ENCODE measurements around the gene RAB33B.
"Not testable (repeated sequence)": the region's sequence is repeated elsewhere in the genome, so short reads cannot be mapped to it uniquely, and the experiment has no call there.

Gene RAB33B

DNA sequence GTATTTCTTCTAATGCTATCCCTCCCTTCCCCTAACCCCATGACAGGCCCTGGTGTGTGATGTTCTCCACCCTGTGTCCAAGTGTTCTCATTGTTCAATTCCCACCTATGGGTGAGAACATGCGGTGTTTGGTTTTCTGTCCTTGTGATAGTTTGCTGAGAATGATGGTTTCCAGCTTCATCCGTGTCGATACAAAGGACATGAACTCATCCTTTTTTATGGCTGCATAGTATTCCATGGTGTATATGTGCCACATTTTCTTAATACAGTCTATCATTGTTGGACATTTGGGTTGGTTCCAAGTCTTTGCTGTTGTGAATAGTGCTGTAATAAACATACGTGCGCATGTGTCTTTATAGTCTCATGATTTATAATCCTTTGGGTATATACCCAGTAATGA lies 10.6 kb downstream of the RAB33B start:
- DNase-seq (ENCODE audit: low spot score) = not testable (repeated sequence)

DNA sequence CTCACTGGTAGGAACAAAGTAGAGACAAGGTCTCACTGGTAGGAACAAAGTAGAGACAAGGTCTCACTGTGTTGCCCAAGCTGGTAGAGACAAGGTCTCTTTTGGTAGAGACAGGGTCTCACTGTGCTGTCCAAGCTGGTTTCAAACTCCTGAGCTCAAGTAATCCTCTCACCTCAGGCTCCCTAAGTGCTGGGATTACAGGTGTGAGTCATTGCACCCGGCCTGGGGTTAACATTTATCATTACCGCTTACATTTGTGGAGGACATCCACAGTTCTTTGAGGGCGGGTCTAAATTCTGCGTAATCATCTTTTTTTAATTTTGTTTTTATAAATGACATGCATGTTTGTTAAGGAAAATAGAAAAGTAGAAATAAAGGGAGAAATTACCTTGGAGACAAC lies 12.0 kb downstream of the RAB33B start:
- DNase-seq (ENCODE audit: low spot score) = no peak

DNA sequence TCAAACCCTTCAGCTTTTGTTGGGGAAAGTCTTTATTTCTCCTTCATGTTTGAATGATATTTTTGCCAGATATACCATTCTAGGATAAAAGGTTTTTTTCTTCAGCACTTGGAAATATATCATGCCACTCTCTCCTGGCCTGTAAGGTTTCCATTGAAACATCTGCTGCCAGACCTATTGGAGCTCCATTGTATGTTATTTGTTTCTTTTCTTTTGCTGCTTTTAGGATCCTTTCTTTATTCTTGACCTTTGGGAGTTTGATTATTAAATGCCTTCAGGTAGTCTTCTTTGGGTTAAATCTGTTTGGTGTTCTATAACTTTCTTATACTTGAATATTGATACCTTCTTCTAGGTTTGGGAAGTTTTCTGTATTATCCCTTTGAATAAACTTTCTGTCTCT lies 14.8 kb downstream of the RAB33B start:
- DNase-seq (ENCODE audit: low spot score) = not testable (repeated sequence)

DNA sequence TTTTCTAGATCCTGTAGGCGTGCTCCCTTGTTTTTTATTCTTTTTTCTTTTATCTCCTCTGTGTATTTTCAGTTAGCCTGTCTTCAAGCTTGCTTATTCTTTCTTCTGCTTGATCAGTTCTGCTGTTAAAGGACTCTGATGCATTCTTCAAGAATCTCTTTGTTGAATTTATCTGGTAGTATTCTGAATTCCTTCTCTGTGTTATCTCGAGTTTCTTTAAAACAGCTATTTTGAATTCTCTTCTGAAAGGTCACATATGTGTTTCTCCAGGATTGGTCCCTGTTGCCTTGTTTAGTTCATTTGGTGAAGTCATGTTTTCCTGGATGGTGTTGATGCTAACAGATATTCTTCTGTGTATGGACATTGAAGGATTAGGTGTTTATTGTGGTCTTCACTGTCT lies 15.3 kb downstream of the RAB33B start:
- DNase-seq (ENCODE audit: low spot score) = no peak

DNA sequence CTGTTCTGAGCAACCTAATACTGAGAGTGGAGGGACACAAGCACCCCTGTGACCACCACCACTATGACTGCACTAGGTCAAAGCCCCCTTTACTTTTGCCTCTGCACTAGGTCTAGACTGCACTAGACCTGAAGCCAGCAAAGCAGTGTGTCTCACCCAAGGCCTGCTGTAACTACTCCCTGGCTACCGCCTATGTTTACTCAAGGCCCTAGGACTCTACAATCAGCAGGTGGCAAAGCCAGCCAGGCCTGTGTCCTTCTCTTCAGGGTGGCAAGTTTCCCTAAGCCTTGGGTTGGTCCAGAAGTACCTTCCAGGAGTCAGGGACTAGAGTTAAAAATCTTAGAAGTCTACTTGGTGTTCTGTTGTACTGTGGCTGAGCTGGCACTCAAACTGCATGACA lies 15.9 kb downstream of the RAB33B start:
- no peak for DNase-seq (ENCODE audit: low spot score)

DNA sequence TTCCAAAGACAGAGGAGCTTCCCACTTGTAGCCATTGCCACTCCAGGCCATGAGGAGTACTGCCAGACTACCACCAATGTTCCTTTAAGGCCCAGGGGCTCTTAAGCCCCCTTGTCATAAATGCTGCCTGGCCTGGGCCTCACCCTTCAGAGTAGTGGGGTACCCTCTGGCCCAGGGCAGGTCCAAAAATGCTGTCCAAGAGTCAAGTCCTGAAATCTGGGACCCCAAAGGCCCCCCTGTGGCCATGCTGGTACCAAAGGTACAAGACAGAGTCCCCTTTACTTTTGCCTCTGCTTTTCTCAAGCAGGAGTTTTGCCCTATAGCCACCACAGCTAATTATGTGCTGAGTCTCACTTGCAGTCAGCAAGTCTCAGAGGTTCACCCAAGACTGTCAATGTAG lies 16.4 kb downstream of the RAB33B start:
- no peak for DNase-seq (ENCODE audit: low spot score)

DNA sequence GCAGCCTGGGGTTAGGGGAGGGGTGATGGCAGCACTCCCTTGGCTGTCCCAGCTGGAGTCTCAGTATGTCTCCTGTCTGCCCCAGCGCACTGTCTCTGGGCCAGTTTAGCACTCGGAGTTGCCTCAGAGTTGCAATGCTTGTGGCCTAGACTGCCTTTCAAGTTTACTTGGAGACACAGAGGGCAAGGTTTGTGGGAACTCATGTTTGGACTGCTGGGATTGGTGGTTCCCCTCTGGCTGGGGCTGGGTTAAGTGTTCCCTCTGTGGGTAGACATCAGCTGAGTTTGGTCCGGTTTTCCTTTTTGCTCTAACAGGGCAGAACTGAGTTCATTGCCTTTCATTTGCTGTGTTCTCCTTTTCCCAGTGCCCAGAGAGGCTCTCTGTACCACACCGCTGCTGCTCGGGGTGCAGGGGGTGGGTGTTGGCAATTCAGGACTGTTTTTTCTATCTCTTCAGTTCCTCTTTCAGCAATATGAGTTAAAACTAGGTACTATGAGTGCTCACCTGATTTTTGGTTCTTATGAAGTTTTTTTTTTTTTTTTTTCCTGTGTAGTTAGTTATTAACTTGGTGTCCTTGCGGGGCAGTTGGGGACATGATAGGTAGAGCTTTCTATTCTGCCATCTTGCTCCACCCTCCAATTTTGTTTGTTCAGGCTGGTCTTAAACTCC lies 17.2 kb downstream of the RAB33B start:
- no peak for DNase-seq (ENCODE audit: low spot score)

DNA sequence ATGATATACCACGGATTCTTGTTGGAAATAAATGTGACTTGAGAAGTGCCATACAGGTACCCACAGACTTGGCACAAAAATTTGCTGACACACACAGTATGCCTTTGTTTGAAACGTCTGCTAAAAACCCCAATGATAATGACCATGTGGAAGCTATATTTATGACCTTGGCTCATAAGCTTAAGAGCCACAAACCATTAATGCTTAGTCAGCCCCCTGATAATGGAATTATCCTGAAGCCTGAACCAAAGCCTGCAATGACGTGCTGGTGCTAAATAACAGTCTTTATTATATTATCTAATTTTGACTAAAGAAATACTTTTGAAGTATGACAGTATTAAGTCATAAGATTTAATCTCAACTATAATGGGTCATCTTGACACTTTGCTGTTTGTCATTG lies 18.9 kb downstream of the RAB33B start:
- DNase-seq (ENCODE audit: low spot score) = no peak

DNA sequence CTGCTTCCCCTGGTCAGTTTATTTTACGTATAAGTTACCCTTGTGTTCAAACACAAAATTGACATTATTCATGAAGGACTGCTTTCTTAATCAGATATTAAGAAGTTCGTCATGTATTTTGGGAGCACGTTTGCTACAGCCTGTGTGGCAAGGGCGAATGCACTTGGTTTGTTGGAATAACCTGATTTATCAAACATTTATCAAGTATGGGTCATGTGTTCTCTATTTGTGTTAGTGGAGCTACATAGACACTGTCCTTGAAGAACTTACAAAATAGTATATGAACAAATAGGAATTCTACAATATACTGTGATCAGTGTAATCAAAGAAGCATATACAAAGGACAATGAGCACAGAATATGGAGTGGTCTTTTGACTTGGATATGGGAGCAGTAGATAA lies 22.4 kb downstream of the RAB33B start:
- DNase-seq (ENCODE audit: low spot score) = no peak

DNA sequence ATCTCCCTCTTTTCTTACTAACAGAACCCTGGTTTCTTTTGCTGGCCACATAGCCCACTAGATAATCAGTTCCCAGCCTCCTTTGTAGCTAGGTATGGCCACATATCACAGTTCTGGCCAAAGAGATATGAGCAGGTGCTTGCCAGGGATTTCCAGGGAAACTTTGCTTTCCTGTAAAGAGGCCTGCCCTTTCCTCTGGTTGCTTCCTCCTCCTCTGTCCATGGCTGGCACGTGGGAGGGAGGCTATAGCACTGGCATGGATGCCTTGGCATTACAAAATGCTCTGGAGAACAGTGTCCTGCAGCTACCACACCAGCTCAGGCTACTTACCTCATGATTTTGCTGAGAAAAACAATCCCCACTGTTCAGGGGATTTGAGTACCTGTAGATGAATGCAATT lies 27.5 kb downstream of the RAB33B start:
- no peak for DNase-seq (ENCODE audit: low spot score)

DNA sequence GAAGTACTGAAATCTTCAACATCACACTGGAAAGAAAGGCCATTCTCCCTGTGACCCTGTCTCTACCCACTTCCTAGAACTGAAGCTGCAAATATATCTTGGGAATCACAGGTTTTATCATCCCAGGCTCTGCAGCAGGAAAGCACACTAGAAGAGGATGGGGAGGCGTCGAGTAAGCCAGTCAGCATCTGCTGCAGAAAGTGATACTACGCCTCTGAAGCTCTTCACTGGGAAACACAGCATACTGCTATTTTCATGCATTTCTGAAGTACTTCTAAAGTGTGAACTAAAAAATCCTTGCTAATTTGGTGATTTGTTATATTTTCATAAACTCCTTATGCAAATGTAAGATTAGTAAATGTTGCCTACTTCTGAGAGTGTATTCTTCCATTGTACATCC lies 29.1 kb downstream of the RAB33B start:
- no peak for DNase-seq (ENCODE audit: low spot score)

DNA sequence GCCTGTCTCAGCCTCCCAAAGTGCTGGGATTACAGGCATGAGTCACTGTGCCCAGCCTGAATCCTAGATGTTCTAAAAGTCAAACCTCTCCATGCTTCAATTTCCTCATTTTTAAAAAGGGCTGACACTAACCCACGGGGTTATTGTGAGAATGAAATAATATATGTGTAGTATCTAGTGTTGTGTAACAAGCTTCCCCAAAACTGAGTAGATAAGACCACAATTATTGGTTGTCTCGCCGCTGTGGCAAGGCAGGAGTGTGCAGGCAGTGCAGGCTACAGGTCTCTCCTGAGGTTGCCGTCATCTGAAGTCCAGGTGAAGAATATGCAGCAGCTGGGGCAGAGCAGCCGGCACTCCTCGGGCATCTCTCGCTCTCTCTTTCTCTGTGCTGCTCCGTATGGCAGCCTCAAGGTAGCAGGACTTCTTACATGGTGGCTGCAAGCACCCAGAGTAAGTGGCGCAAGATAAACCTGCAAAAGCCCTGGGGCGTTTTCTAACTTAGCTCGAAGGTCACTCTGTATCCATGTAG lies 30.9 kb downstream of the RAB33B start:
- no peak for DNase-seq (ENCODE audit: low spot score)

DNA sequence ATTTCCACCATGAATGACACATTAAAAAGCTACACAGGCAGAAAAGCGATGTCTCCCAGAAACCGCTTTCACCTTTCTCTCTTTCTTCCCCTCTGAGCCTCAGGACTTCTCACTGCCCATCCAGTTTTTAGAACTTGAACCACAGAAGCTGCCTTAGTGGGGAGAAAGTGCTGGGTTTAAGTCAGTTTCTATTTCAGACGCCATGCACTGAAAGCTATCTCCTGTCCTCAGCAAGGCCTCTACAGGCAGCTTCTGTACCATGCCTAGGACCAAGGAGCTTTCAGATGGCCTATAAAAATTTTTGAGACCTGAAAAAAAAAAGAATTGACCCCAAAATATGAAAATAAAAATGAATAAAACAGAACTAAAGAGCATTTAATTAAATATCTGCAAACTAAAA lies 34.5 kb downstream of the RAB33B start:
- DNase-seq (ENCODE audit: low spot score) = no peak

DNA sequence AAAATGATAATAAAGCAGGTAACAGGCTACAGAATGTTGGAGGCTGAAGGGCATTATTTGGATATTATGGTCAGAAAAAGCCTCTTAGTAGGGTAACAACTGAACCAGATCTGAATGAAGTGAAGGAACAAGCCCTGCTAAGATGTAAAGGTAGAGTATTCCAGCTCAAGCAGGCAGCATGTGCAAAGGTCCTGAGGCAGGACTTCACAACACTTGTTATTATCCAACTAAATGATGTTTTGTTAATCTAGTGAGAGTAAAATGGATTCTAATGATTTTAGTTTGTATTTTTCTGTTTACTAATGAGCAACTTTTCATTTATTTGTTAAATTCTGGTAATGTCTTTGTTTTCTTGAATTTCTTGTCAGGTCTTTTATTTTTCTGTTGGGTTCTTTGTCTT lies 35.7 kb downstream of the RAB33B start:
- DNase-seq (ENCODE audit: low spot score) = no peak

DNA sequence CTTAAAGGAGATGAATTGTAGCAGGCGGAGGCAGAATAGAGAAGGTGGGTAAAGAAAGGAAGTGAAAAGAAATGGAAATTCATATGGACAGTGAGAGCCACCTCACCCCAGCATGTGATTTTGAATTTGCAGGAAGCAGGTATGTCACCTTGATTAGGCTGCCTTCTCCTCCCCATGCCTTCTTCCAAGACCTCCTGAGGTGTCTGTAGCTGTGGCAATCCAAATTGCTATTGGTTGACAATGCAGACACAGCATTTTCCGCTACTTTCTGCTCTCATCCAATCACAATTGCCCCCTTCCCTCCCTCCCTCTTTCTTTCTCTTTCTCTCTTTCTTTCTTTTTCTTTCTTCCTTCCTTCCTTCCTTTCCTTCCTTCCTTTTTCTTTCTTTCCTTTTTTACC lies 38.5 kb downstream of the RAB33B start:
- DNase-seq (ENCODE audit: low spot score) = no peak

DNA sequence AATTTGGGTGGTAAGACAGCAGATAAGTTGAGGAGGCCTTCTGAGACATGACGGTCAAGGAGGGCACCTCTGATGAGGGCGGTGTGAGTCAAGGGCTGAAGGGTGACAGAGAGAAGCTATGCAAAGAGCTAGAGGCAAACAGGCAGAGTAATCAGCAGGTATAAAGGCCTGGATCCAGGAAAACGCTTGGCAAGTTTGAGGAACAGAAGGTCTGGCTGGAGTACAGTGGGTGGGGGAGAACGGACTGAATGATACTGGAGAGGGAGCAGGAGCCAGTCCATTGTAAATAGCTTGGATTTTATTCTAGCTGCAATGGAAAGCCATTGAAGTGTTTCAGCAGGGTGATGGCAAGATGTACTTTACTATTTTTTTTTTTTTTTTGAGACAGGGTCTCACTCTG lies 39.3 kb downstream of the RAB33B start:
- DNase-seq (ENCODE audit: low spot score) = no peak

DNA sequence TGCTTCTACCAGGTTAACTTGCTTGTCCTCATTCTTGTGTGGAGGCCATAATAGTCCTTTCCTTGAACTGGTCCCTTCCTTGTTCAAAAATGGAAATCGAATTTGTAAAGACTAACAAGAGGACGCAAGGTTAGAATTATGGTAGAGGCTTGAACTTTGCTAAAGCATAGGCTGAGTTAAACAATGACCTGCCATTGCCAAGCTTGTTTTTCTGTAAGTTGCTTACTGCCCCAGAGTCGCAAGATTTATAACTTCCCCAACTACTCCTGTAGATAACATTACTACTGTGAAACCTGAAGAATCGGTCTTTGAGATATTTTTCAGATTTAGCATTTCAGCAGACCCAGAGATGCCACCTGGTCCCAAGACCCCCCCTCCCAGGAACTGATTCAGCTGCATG lies 45.3 kb downstream of the RAB33B start:
- no peak for DNase-seq (ENCODE audit: low spot score)

DNA sequence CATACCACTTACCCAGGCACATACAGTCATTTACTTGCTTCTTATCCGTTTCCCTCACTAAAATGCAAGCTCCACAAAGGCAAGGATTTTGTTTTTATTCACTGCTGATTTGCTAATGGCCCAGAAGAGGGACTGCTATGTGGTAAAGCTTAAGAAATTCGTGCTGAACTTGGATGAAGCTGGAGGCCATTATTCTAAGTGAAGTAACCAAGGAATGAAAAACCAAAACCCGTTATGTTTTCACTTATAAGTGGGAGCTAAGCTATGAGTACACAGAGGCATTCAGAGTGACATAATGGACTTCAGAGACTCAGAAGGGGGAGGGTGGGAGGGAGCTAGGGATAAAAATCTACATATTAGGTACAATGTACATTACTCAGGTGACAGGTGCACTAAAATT lies 47.2 kb downstream of the RAB33B start:
- no peak for DNase-seq (ENCODE audit: low spot score)

DNA sequence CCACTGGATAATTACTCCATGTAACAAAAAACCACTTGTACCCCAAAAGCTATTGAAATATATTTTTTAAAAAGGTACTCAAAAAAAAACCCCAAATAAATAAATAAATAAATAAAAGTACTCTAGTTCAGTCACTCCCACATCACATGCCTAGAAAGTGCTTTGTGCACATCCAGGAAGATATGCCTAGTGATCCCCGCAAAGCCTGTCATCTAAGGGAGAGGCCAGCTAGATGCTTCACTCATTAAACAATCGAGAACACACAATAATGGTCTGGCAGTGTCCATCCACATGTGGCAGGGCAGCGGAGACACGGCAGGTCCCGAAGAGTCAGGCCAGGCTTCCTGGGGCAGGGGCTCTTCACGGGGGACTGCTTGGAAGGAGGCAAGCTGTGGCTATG lies 47.6 kb downstream of the RAB33B start:
- no peak for DNase-seq (ENCODE audit: low spot score)

DNA sequence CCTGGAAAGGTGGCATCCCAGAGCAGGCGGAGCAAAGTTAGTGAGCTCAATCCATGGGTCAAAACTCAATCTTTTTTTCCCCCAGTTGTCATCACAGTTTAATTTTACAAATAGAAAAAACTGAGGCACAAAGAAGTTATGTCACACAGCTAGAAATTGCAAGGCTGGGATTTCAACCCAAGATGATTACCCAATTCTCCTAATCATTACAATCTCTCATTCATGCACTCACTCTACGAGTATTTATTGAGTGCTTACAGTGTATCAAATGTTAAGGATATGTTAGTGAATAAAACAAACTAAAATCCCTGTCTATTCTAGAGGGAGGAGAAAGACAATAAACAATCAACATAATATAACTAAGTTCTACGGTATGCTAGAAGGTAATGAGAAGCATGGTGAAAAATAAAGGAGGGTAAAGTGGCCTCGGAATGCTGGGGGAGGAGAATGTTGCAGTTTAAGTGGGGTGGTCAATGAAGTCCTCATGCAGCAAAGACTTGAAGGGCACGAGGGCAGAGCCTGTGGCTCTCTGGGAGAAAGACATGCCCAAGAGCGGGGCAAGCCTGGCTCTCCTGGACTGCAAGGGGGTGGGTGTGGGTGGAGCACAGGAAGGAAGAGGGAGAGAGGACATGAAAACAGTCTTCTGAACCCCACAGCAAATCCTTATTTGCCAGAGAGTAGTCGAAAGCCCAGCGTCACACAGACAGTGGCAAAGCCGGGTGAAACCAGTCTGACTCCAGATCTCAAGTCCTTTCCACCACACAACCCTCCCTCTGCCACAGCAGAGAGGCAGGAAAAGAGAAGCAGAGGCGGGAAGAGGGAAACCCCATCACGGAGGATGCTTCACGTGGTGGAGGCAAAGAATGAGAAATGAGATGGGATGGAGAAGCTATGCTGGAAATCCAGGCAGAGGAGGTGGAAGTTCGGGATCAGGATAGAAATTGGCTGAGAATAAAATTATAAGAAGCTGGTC lies 48.3 kb downstream of the RAB33B start:
- no peak for DNase-seq (ENCODE audit: low spot score)

DNA sequence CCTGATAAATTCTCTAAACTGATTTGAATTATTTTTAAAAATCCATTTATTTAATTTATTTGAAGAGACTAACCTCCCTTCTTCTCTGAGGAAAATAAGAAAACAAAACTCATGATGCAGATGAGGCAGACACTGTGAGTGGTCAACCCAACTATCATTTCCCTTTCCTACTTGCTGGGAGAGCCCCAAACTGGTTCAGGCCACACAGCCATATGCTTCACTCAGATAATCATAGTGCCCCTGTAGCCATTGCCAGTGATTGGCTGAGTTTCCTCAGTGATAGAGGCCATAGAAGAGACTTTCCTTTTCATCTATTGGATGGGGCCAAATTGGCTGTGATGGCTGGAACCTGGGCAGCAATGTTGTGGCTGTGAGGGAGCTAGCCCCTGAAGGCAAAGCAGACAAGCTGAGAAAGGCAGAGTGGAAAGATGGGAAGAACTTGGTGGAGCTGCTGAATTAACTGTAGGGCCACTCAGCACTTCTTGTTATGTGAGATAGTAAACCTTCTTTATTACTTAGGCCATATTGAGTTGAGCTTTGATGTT lies 49.8 kb downstream of the RAB33B start:
- no peak for DNase-seq (ENCODE audit: low spot score)

DNA sequence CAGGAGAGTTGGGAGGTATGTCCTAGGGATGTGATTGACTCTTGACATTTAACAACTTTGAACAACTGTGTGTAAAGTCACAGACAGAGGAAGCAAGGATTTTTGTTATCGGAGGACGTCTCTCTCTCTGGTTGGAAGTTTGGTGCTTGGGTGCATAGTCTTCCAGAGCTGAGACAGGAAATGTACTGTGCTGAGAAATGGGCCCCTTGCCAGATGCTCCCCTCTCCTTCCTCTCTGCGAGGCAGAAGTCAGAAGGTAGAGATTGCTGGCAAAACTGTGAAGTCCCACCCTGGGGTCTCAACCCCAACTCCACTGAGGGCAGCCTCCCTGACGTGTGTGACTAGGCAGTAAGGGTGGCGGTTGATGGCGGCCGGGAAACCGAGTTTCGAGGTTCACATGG lies 52.9 kb downstream of the RAB33B start:
- DNase-seq (ENCODE audit: low spot score) = no peak
